Endothelial cell of umbilical vein (primary cell): ENCODE results near the gene NUCKS1. TPM values are rescaled to one million over a fixed set of nuclear protein-coding genes. Genes with fewer than 3 reads are reported as not detected.

Experiments used
- BruUV-seq: library from RNA; stranded (reverse); fragments of 400-500 nt; replicated peaks from 2 replicates; lab custom pipeline; 2021; lab: Mats Ljungman, UMichigan
- CTCF ChIA-PET: fragments of 300-600, 350-600 bp; sonication (Branson Sonifier 250); formaldehyde crosslinking; loops from one replicate; lab custom pipeline; 2021; ENCODE audit warnings: antibody characterized with exemption, inconsistent platforms; lab: Charles Lee
- POLR2A ChIA-PET: fragments of 300-600, 350-600 bp; sonication (Branson Sonifier 250); formaldehyde crosslinking; loops from one replicate; lab custom pipeline; 2021; ENCODE audit warnings: antibody characterized with exemption, inconsistent platforms; lab: Charles Lee
- DNase-seq: peaks from one replicate; pipeline ENCODE4 v3.0.0-alpha.2; 2011; ENCODE audit warnings: low read depth, low spot score
- FAIRE-seq: peaks from 2 replicates; lab custom pipeline; 2011; peaks lifted over from hg19 to GRCh38; lab: Jason Lieb, UNC
- H2AFZ ChIP-seq: 2 replicates; pipeline ENCODE4 v1.6.0; 2012; ENCODE audit warnings: low read depth, low read length, control low read depth, inconsistent platforms
- H3K27ac ChIP-seq: 2 replicates; pipeline ENCODE4 v1.5.1; 2011; ENCODE audit warnings: low read depth, mild to moderate bottlenecking, control low read depth, low read length, moderate library complexity; ENCODE audit not compliant: insufficient read depth
- H3K27me3 ChIP-seq, 2 experiments: 2 replicates each; pipeline versions ENCODE4 v1.6.0 to v1.6.1; 2011; ENCODE audit warnings: low read length in 2 of 2, mixed read lengths in 1 of 2; ENCODE audit not compliant: control insufficient read depth in 2 of 2, insufficient read depth in 2 of 2
- H3K36me3 ChIP-seq, 2 experiments: 2 replicates in 1 of 2; 3 replicates in 1 of 2; pipeline ENCODE4 v1.5.1; 2011; ENCODE audit warnings: low read length in 2 of 2, mild to moderate bottlenecking in 1 of 2, moderate library complexity in 1 of 2; ENCODE audit not compliant: control insufficient read depth in 2 of 2, insufficient read depth in 2 of 2; ENCODE audit errors: extremely low read depth in 1 of 2
- H3K4me1 ChIP-seq: 3 replicates; pipeline ENCODE4 v1.5.1; 2011; ENCODE audit warnings: mild to moderate bottlenecking, low read length; ENCODE audit not compliant: control insufficient read depth, insufficient read depth; ENCODE audit errors: extremely low read depth
- H3K4me2 ChIP-seq: 2 replicates; pipeline ENCODE4 v1.6.1; 2011; ENCODE audit warnings: low read length, control low read depth, mixed read lengths; ENCODE audit not compliant: insufficient read depth
- H3K4me3 ChIP-seq, 3 experiments: fragments of 200-600 bp in 1 of 3; sonication (generic), shearing (Covaris generic) in 1 of 3; replicated peaks in 1 of 3; 2 replicates each; pipeline ENCODE4 v1.5.1; 2011 to 2016; ENCODE audit warnings: control low read depth in 3 of 3, low read length in 3 of 3, mild to moderate bottlenecking in 2 of 3, inconsistent platforms in 1 of 3, low read depth in 1 of 3, moderate library complexity in 1 of 3; ENCODE audit not compliant: insufficient read depth in 1 of 3
- H3K79me2 ChIP-seq: 2 replicates; pipeline ENCODE4 v1.6.0; 2012; ENCODE audit warnings: low read length, inconsistent platforms; ENCODE audit not compliant: control insufficient read depth, insufficient read depth
- H3K9ac ChIP-seq: replicated peaks from 2 replicates; pipeline ENCODE3; 2011; ENCODE audit warnings: low read length, control low read depth; ENCODE audit not compliant: insufficient read depth; ENCODE audit errors: extremely low read depth
- H3K9me1 ChIP-seq: replicated peaks from 3 replicates; pipeline ENCODE4 v1.6.0; 2011; ENCODE audit warnings: mild to moderate bottlenecking, low read length; ENCODE audit not compliant: control insufficient read depth, insufficient read depth; ENCODE audit errors: extremely low read depth
- H3K9me3 ChIP-seq: replicated peaks from 2 replicates; pipeline ENCODE4 v1.5.1; 2012; ENCODE audit warnings: low read length, inconsistent platforms; ENCODE audit not compliant: control insufficient read depth, insufficient read depth
- H4K20me1 ChIP-seq: replicated peaks from 2 replicates; pipeline ENCODE3; 2011; ENCODE audit warnings: mild to moderate bottlenecking, low read length; ENCODE audit not compliant: control insufficient read depth, insufficient read depth; ENCODE audit errors: extremely low read depth
- CTCF ChIP-seq, 2 donors: IDR thresholded peaks; 1 replicate in 1 of 2; 2 replicates in 1 of 2; pipeline ENCODE4 v1.5.1; 2011; ENCODE audit warnings: low read length in 2 of 2, mild to moderate bottlenecking in 2 of 2, moderate library complexity in 2 of 2, control low read depth in 1 of 2, inconsistent platforms in 1 of 2, low read depth in 1 of 2; ENCODE audit not compliant: insufficient read depth in 1 of 2; ENCODE audit errors: extremely low read depth in 1 of 2
- EZH2 ChIP-seq: IDR thresholded peaks from 2 replicates; pipeline ENCODE4 v1.6.1; 2012; ENCODE audit warnings: borderline replicate concordance, low read depth, mild to moderate bottlenecking, moderate library complexity, low read length, inconsistent platforms; ENCODE audit not compliant: severe bottlenecking
- FOS ChIP-seq: IDR thresholded peaks from 2 replicates; pipeline ENCODE4 v1.6.1; 2011; ENCODE audit warnings: mild to moderate bottlenecking, low read length, moderate library complexity, borderline replicate concordance; ENCODE audit not compliant: insufficient read depth
- GATA2 ChIP-seq: IDR thresholded peaks from 2 replicates; pipeline ENCODE4 v1.7.0; 2011; ENCODE audit warnings: low read depth, mild to moderate bottlenecking, moderate library complexity, mixed read lengths, low read length; ENCODE audit not compliant: insufficient read length, insufficient read depth
- JUN ChIP-seq: IDR thresholded peaks from 2 replicates; pipeline ENCODE4 v1.6.1; 2011; ENCODE audit warnings: borderline replicate concordance, low read depth; ENCODE audit not compliant: insufficient read length, insufficient read depth
- MAX ChIP-seq: IDR thresholded peaks from 2 replicates; pipeline ENCODE4 v1.6.1; 2011; ENCODE audit not compliant: insufficient read depth, insufficient read length
- MYC ChIP-seq: IDR thresholded peaks from one replicate; pipeline ENCODE4 v1.6.1; 2011; ENCODE audit warnings: mild to moderate bottlenecking, low read depth, low read length
- POLR2A ChIP-seq: IDR thresholded peaks from 2 replicates; pipeline ENCODE4 v1.6.1; 2012; ENCODE audit warnings: low read depth, mild to moderate bottlenecking, control low read depth, low read length
- POLR2AphosphoS5 ChIP-seq: IDR thresholded peaks from 2 replicates; pipeline ENCODE4 v1.6.1; 2012; ENCODE audit warnings: low read depth, mild to moderate bottlenecking, control low read depth, low read length, moderate library complexity; ENCODE audit not compliant: insufficient read depth
- dilution Hi-C: fragments of 300-500 bp; cut with MboI; formaldehyde crosslinking; loops from one replicate; pipeline ENCODE4 v1.15.0; 2019; ENCODE audit warnings: low sequenced_read_pairs; ENCODE audit not compliant: extremely low pct_ligation_motif_present
- intact Hi-C: fragments of 100-400 bp; cut with micrococcal nuclease; formaldehyde crosslinking; loops from one replicate; pipeline ENCODE4 v1.10.0; 2022
- polyA plus RNA-seq, 4 experiments: library from polyadenylated mRNA; depleted of rRNA in 3 of 4; stranded (reverse) in 3 of 4; unstranded in 1 of 4; fragments of >200 nt; gene quantifications; 2 replicates each; pipeline versions ENCODE4 v1.2.1 to v1.2.3, GENCODE V29; 2011 to 2012; ENCODE audit warnings: missing spikeins in 1 of 4
- total RNA-seq: library from RNA; stranded (reverse); gene quantifications from 2 replicates; pipeline ENCODE4 v1.2.3, GENCODE V29; 2021

NUCKS1 gene
- total and polyA plus RNA-seq, 2 donors (not counting 3 experiments of a cell fraction or from before 2014, with no cell fraction given), result 53.7 to 282 TPM

DNA sequence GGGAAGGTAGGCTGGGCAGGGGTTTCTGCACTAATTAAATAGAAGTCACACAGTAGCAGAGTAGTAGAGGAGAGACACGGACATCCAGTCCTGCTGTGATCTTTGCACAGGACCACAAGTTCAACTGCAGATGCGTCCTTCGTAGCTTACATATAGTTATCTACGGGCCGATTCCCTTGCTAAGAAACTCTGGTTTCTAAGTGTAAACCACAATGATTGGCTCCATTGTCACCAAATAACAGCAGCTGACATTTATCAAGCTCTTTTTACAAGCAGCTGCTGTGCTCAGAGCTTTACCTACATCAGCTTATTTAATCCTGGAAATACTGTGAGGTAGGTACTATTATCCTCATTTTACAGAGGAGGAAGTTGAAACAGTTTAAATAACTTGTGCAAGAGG, 72.8 kb downstream of the NUCKS1 start:
- no peak overlapping the region for H3K4me2 ChIP-seq

GRCh38 chr1:205676597-205676996, 73.4 kb downstream of the NUCKS1 start:
- ChIA-PET CTCF (interaction anchor here (0.6 to 7.3 kb wide), 5 partner anchors 15 to 152 kb away, joined by 3 to 90 read pairs (median 4); no protein-coding TSS in a partner anchor), POLR2A (no interaction called here)
- Histone ChIP-seq H3K9me3 (no peaks in the 10 kb centered on the region), H3K4me2 (no peak overlapping the region), H3K36me3 (no peaks in the 10 kb centered on the region), H3K27ac (no peak overlapping the region), H3K9ac (no peak overlapping the region), H3K4me1 (peaks cover 19% of the 10 kb centered on the region), H4K20me1 (no peaks in the 10 kb centered on the region), H3K27me3 (no peaks in the 10 kb centered on the region), H2AFZ (no peak overlapping the region), H3K4me3 (no peak overlapping the region), H3K79me2 (peaks cover 11% of the 10 kb centered on the region), H3K9me1 (no peaks in the 10 kb centered on the region)
- TF ChIP-seq FOS (no peak), POLR2AphosphoS5 (no peak), MYC (no peak), MAX (no peak), POLR2A (no peak), CTCF (IDR thresholded peaks at IDR 0.05; ENCODE audit: extremely low read depth in 1 of 2, insufficient read depth in 1 of 2, low read depth in 1 of 2, low read length in 2 of 2) (no peak), JUN (no peak), EZH2 (no peak), GATA2 (no peak)
- BruUV-seq, result no TSS peak
- DNase-seq (no peak), FAIRE-seq (no peak)
- dilution Hi-C loops (no loop called here), intact Hi-C loops (no loop called here)

More for the DNA sequence above, 72.8 kb downstream of the NUCKS1 start:
- H3K36me3 ChIP-seq, result no peaks in the 10 kb centered on the region
- BruUV-seq, result no TSS peak
- peaks cover 19% of the 10 kb centered on the region for H3K4me1 ChIP-seq
- H3K79me2 ChIP-seq, result peaks cover 11% of the 10 kb centered on the region
- intact Hi-C loops (no loop called here), dilution Hi-C loops (no loop called here)
- CTCF ChIA-PET, result interaction anchor here (0.8 to 7.3 kb wide), 6 partner anchors 8 to 77 kb away, joined by 3 to 90 read pairs (median 11); no protein-coding TSS in a partner anchor
- H3K9me3 ChIP-seq, result no peaks in the 10 kb centered on the region
- no peak overlapping the region for H2AFZ ChIP-seq
- no peaks in the 10 kb centered on the region for H3K27me3 ChIP-seq
- DNase-seq (no peak), FAIRE-seq (no peak)
- no peaks in the 10 kb centered on the region for H4K20me1 ChIP-seq
- POLR2A ChIA-PET, result no interaction called here
- no peaks in the 10 kb centered on the region for H3K9me1 ChIP-seq
- no peak overlapping the region for H3K27ac ChIP-seq
- no peak overlapping the region for H3K4me3 ChIP-seq
- H3K9ac ChIP-seq, result no peak overlapping the region
- TF ChIP-seq FOS, result no peak
- no peak for TF ChIP-seq JUN
- TF ChIP-seq MYC, result no peak
- no peak for TF ChIP-seq GATA2
- TF ChIP-seq POLR2AphosphoS5, result no peak
